K562 (cell line): Measurements from ENCODE around the gene CHD3. TPM values are rescaled to one million over a fixed set of nuclear protein-coding genes. Genes with fewer than 3 reads are reported as not detected.
A peak's percentile ranks its signal among the peaks of the same experiment; 100 is the strongest.

Experiments
- ATAC-seq: fragments of 200-7000 bp; cut with Tn5 transposase; 3 replicates; pipeline ENCODE4 v1.9.1; 2020; ENCODE audit warnings: moderate library complexity
- BruUV-seq: library from RNA; stranded (reverse); fragments of 400-500 nt; replicated peaks from 2 replicates; lab custom pipeline; 2021; lab: Mats Ljungman, UMichigan
- CTCF ChIA-PET: fragments of 300-600 bp; formaldehyde crosslinking; extraction: SDS; loops from one replicate; lab custom pipeline; 2021; ENCODE audit warnings: low intra/inter-chr PET ratio; lab: Yijun Ruan, JAX
- POLR2A ChIA-PET: fragments of 300-600, 350-650 bp; sonication (Branson Sonifier 250); formaldehyde crosslinking; extraction: SDS; loops from one replicate; lab custom pipeline; 2021; ENCODE audit warnings: antibody characterized with exemption, inconsistent platforms; lab: Yijun Ruan, JAX
- DNase-seq, 4 experiments: peaks; one replicate each; pipeline versions ENCODE4 v3.0.0 to v3.0.0-alpha.2; 2011 to 2018; ENCODE audit warnings: low spot score in 3 of 4, mixed read lengths in 3 of 4; ENCODE audit errors: extremely low read depth in 1 of 4
- FAIRE-seq: peaks from 2 replicates; lab custom pipeline; 2011; peaks lifted over from hg19 to GRCh38; lab: Jason Lieb, UNC
- H2AFZ ChIP-seq: 2 replicates; pipeline ENCODE4 v1.6.0; 2011; ENCODE audit warnings: low read depth, low read length, control low read depth, inconsistent platforms
- H3K27ac ChIP-seq: fragments of 200-600 bp; 3 replicates; pipeline ENCODE4 v1.8.0; 2011; ENCODE audit warnings: low read depth, mild to moderate bottlenecking, control low read depth, inconsistent platforms, low read length, moderate library complexity, mixed read lengths; ENCODE audit errors: extremely low read depth
- H3K27me3 ChIP-seq, 2 experiments: fragments of 300-600 bp in 1 of 2; 2 replicates in 1 of 2; 3 replicates in 1 of 2; pipeline versions ENCODE4 v1.6.0 to v1.8.0; 2011; ENCODE audit warnings: inconsistent platforms in 2 of 2, low read length in 2 of 2, mild to moderate bottlenecking in 1 of 2, mixed read lengths in 1 of 2, moderate library complexity in 1 of 2; ENCODE audit not compliant: control insufficient read depth in 2 of 2, insufficient read depth in 2 of 2
- H3K36me3 ChIP-seq: fragments of 300-600 bp; 3 replicates; pipeline ENCODE4 v1.8.0; 2011; ENCODE audit warnings: mild to moderate bottlenecking, low read length, inconsistent platforms; ENCODE audit not compliant: control insufficient read depth, insufficient read depth
- H3K4me1 ChIP-seq, 2 experiments: fragments of 200-600 bp in 1 of 2; replicated peaks in 1 of 2; 2 replicates in 1 of 2; 3 replicates in 1 of 2; pipeline versions ENCODE4 v1.5.1 to v1.8.0; 2011; ENCODE audit warnings: inconsistent platforms in 2 of 2, low read length in 2 of 2, mild to moderate bottlenecking in 1 of 2, mixed read lengths in 1 of 2, moderate library complexity in 1 of 2; ENCODE audit not compliant: control insufficient read depth in 2 of 2, insufficient read depth in 2 of 2
- H3K4me2 ChIP-seq: 2 replicates; pipeline ENCODE4 v1.6.1; 2011; ENCODE audit warnings: low read length, control low read depth, inconsistent platforms, mixed read lengths; ENCODE audit not compliant: insufficient read depth
- H3K4me3 ChIP-seq: fragments of 200-600 bp; sonication (generic), shearing (Covaris generic); 2 replicates; pipeline ENCODE4 v1.5.1; 2016; ENCODE audit warnings: control low read depth, inconsistent platforms
- H3K79me2 ChIP-seq: fragments of 200-600 bp; 3 replicates; pipeline ENCODE4 v1.8.0; 2011; ENCODE audit warnings: low read length, inconsistent platforms; ENCODE audit not compliant: control insufficient read depth, insufficient read depth
- H3K9ac ChIP-seq, 2 experiments: 2 replicates each; pipeline versions ENCODE4 v1.6.0 to v1.6.1; 2011; ENCODE audit warnings: low read depth in 2 of 2, low read length in 2 of 2, control low read depth in 1 of 2, inconsistent platforms in 1 of 2, mild to moderate bottlenecking in 1 of 2, mixed read lengths in 1 of 2; ENCODE audit not compliant: insufficient read depth in 1 of 2
- H3K9me1 ChIP-seq: one replicate; pipeline ENCODE4 v1.6.0; 2011; ENCODE audit warnings: inconsistent platforms, mild to moderate bottlenecking, low read length, moderate library complexity; ENCODE audit not compliant: control insufficient read depth, insufficient read depth
- H3K9me3 ChIP-seq: replicated peaks from 2 replicates; pipeline ENCODE4 v1.5.1; 2011; ENCODE audit warnings: low read depth, low read length, inconsistent platforms; ENCODE audit not compliant: control insufficient read depth, insufficient read depth
- H4K20me1 ChIP-seq: replicated peaks from 2 replicates; pipeline ENCODE4 v1.6.1; 2011; ENCODE audit warnings: low read length, inconsistent platforms, mixed read lengths; ENCODE audit not compliant: control insufficient read depth, insufficient read depth
- BDP1 ChIP-seq: IDR thresholded peaks from 3 replicates; pipeline ENCODE4 v1.6.1; 2011; ENCODE audit not compliant: insufficient read length, insufficient read depth
- CCAR2 ChIP-seq: fragments of 200-400 bp; formaldehyde crosslinking; IDR thresholded peaks from 2 replicates; pipeline ENCODE4 v1.6.1; 2017; ENCODE audit warnings: mild to moderate bottlenecking, low read depth, low read length
- DIDO1 ChIP-seq: fragments of 450-650 bp; IDR thresholded peaks from 2 replicates; pipeline ENCODE4 v1.6.1; 2016; ENCODE audit warnings: low read depth, missing biosample characterization, missing genetic modification characterization
- E2F3 ChIP-seq: fragments of 250-450 bp; sonication (Bioruptor Pico); IDR thresholded peaks from 2 replicates; pipeline ENCODE4 v1.4.0; 2020; ENCODE audit warnings: mild to moderate bottlenecking
- EGR1 ChIP-seq: fragments of 450-650 bp; conservative IDR thresholded peaks from 2 replicates; pipeline ENCODE4 v1.6.1; 2017; ENCODE audit warnings: mild to moderate bottlenecking
- FIP1L1 ChIP-seq: fragments of 200-400 bp; formaldehyde crosslinking; IDR thresholded peaks from 2 replicates; pipeline ENCODE4 v1.6.1; 2018; ENCODE audit warnings: mild to moderate bottlenecking, low read depth, low read length; ENCODE audit not compliant: poor library complexity, severe bottlenecking
- ID3 ChIP-seq, 2 experiments: fragments of 250-450 bp in 1 of 2; fragments of 450-650 bp in 1 of 2; sonication (Bioruptor Pico) in 1 of 2; IDR thresholded peaks; 2 replicates each; pipeline versions ENCODE4 v1.6.1 to v1.8.0; 2016 to 2021; ENCODE audit warnings: mild to moderate bottlenecking in 2 of 2, moderate library complexity in 2 of 2, missing compliant biosample characterization in 1 of 2, missing genetic modification characterization in 1 of 2
- NFYB ChIP-seq: IDR thresholded peaks from 2 replicates; pipeline ENCODE4 v1.6.1; 2011; ENCODE audit warnings: mild to moderate bottlenecking, moderate library complexity; ENCODE audit not compliant: insufficient read length; ENCODE audit errors: extremely low read depth
- RB1 ChIP-seq: fragments of 450-650 bp; IDR thresholded peaks from 2 replicates; pipeline ENCODE4 v1.6.1; 2017; ENCODE audit warnings: low read depth, mild to moderate bottlenecking
- RBM34 ChIP-seq: fragments of 200-400 bp; formaldehyde crosslinking; IDR thresholded peaks from 2 replicates; pipeline ENCODE4 v1.6.1; 2018; ENCODE audit warnings: low read length, borderline replicate concordance; ENCODE audit not compliant: insufficient read depth
- SNRNP70 ChIP-seq: fragments of 200-400 bp; formaldehyde crosslinking; optimal IDR thresholded peaks from 2 replicates; pipeline ENCODE3; 2017; ENCODE audit warnings: low read depth, low read length
- ZNF253 ChIP-seq: fragments of 250-450 bp; sonication (Bioruptor Pico); conservative IDR thresholded peaks from 2 replicates; pipeline ENCODE4 v1.6.1; 2021; ENCODE audit warnings: mild to moderate bottlenecking
- WGBS: fragments of 100-300 bp; shearing (Covaris generic); methylation state at CpG from one replicate; pipeline ENCODE4 v1.1.6; 2016; ENCODE audit warnings: low coverage, mixed read lengths; ENCODE audit not compliant: insufficient coverage; ENCODE audit errors: missing lambda C conversion rate; 5-methylcytosine and 5-hydroxymethylcytosine counted together
- in situ Hi-C: fragments of 300-500 bp; cut with MboI; formaldehyde crosslinking; loops from 4 replicates; pipeline ENCODE4 v1.15.0; 2018; ENCODE audit warnings: inconsistent platforms, mixed read lengths
- intact Hi-C: fragments of 100-400 bp; cut with micrococcal nuclease; formaldehyde crosslinking; loops from 2 replicates; pipeline ENCODE4 v1.14.2; 2022
- polyA plus RNA-seq, 8 experiments: library from polyadenylated mRNA; depleted of rRNA in 4 of 8; stranded (reverse) in 5 of 8; unstranded in 3 of 8; fragments of >200 nt; fragmentation: Nextera tagmentation in 2 of 8; fragmentation: Illumina TruSeq in 1 of 8; extraction: Ambion mirVana in 2 of 8; extraction: Trizol in 1 of 8; gene quantifications; 2 replicates each; pipeline versions ENCODE4 v1.2.1 to v1.2.3, GENCODE V29; 2011 to 2014; ENCODE audit warnings: inconsistent platforms in 1 of 8, missing spikeins in 1 of 8
- total RNA-seq, 7 experiments: library from RNA; depleted of rRNA in 6 of 7; stranded (reverse); fragments of >200 nt in 6 of 7; fragmentation: Illumina TruSeq in 2 of 7; extraction: Trizol in 2 of 7; gene quantifications; 2 replicates each; pipeline versions ENCODE4 v1.2.1 to v1.2.3, GENCODE V29; 2011 to 2021; ENCODE audit warnings: low replicate concordance in 1 of 7

The CHD3 gene
- total and polyA plus RNA-seq, 9 of the 15 experiments (the other 6 are each of a cell fraction or from before 2014, with no cell fraction given): 0.39 to 38.2 (median 21.2) TPM

GRCh38 chr17:7845359-7846062, 43.1 kb upstream of the CHD3 start:
- intact Hi-C loops (no loop called here), in situ Hi-C loops (no loop called here)
- Histone ChIP-seq H3K79me2 (peaks cover 46% of the 10 kb centered on the region), H3K4me2 (peak overlapping the region; percentile 92), H3K9me3 (no peaks in the 10 kb centered on the region), H3K27me3 (no peaks in the 10 kb centered on the region), H3K4me1 (peaks cover 8 to 45% of the 10 kb centered on the region in 2 experiments; a peak in 4 of 5 replicates), H3K27ac (peak overlapping the region; percentile 99; the same call in 2 of the 3 replicates), H3K36me3 (peaks cover 50% of the 10 kb centered on the region; the same call in 2 of the 3 replicates), H3K9ac (peak overlapping the region; percentile 90 to 97), H4K20me1 (peaks cover 4% of the 10 kb centered on the region), H2AFZ (no peak overlapping the region), H3K4me3 (peak overlapping the region; percentile 76; the same call in 1 of the 2 replicates), H3K9me1 (peaks cover 3% of the 10 kb centered on the region)
- POLR2A ChIA-PET: interaction anchor here (0.6 to 1.7 kb wide), 4 partner anchors 9 to 102 kb away, joined by 4 to 14 read pairs (median 6); partner anchors contain the start of genes CYB5D1 and NAA38
- DNase-seq (no peak), FAIRE-seq (no peak), ATAC-seq (no peak)
- CTCF ChIA-PET: no interaction called here
- 75% methylated on average over 9 of the region's 15 CpGs for WGBS
- BruUV-seq: no TSS peak
- TF ChIP-seq ID3 (CRISPR knock-in tag; IDR thresholded peaks at IDR 0.05) (no peak), ID3 (tag; IDR thresholded peaks at IDR 0.05) (no peak), BDP1 (no peak), RBM34 (no peak), E2F3 (CRISPR knock-in tag) (no peak), SNRNP70 (no peak), ZNF253 (CRISPR knock-in tag) (no peak), FIP1L1 (no peak), DIDO1 (tag) (no peak), RB1 (no peak), EGR1 (no peak), NFYB (no peak), CCAR2 (no peak)
